ENCODE measurements around the gene MPI. TPM values are rescaled to one million over a fixed set of nuclear protein-coding genes. Genes with fewer than 3 reads are reported as not detected.
A peak's percentile ranks its signal among the peaks of the same experiment; 100 is the strongest.

Gene MPI
- total and polyA plus RNA-seq, 2 of the 8 experiments (the other 6 are each of a cell fraction or from before 2014, with no cell fraction given), result 31.0 to 74.8 TPM

DNA sequence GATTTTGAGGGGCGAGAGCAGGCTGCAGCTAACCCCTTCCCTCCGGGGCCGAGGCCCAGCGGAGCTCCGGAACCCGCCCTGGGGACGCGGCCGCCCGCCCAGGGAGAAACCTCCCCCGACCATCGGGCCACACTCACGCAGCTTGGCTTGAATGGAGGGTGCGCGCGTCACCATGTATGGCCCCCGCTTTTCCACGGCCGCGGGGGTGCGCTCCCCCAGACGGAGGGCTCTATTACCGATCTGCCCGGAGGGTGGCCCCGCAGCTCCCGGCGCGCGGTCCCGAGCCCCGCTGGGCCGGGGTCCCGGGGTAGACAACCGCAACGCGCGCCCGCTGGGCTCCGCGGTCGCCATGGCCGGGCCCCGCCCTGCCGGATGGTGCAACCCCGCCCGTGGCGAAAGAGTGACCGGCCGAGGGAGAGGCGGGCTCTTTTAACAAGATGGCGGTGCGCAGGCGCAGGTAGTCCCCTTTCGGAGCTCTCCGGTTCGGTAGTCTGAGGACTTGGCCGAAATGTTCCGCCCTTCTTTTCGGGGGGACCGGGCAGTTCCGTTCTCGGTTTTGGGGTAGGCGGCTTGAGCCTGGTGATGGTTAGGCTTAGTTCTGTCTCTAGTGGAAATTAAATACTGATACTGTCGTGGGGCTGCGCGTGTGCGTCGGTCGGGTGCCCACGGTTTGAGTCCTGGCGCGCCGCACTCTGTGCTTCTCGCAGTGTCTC lies 16.8 kb downstream of the MPI start, which contains the start of gene FAM219B:
Gene FAM219B (minus strand): TSS at position 402 of the 713 bp plus-strand sequence. CDS start 51 bp downstream, at position 351.
- H3K14ac ChIP-seq (ENCODE audit: insufficient read length), result no peak within 1 kb of the TSS
- peak within 1 kb of the TSS; percentile 79 to 94 (median 90) for H3K4me3 ChIP-seq (ENCODE audit: extremely low read depth in 1 of 4, insufficient read depth in 2 of 4, low read depth in 3 of 4, low read length in 4 of 4)
- H2AFZ ChIP-seq (ENCODE audit: low read length), result peak within 1 kb of the TSS; percentile 79
- H2AK5ac ChIP-seq (ENCODE audit: low read depth, low read length), result no peak within 1 kb of the TSS
- ChIA-PET CTCF (ENCODE audit: partially characterized antibody) (interaction anchor here (0.9 to 2.0 kb wide), 7 partner anchors 15 to 273 kb away, joined by 3 to 12 read pairs (median 3); no protein-coding TSS in a partner anchor), POLR2A (ENCODE audit: partially characterized antibody) (interaction anchor here (0.8 to 11.9 kb wide), 20 partner anchors 8 to 146 kb away, joined by 3 to 116 read pairs (median 6); partner anchors contain the start of genes COX5A, MPI, RPP25 and ULK3)
- H3K23ac ChIP-seq (ENCODE audit: insufficient read length), result no peak within 1 kb of the TSS
- peak within 1 kb of the TSS; percentile 71 for H3K4ac ChIP-seq (replicated peaks; ENCODE audit: insufficient read length, low read depth, low read length)
- H3K79me1 ChIP-seq (ENCODE audit: low read depth, low read length), result no peaks in the 10 kb centered on the region
- 2% methylated on average over 40 of the region's 74 CpGs; no CpG with 5 or more reads in 1 of the 2 experiments for WGBS, 2 experiments (ENCODE audit: extremely low coverage in 1 of 2, insufficient coverage in 1 of 2, insufficient read length in 1 of 2, insufficient replicate concordance in 2 of 2, low coverage in 1 of 2, low lambda C conversion rate in 2 of 2, missing lambda C conversion rate in 1 of 2)
- H4K91ac ChIP-seq (replicated peaks; ENCODE audit: insufficient read length, low read length), result peak within 1 kb of the TSS; percentile 79
- H3K36me3 ChIP-seq (ENCODE audit: control insufficient read depth in 2 of 4, insufficient read depth in 4 of 4, low read length in 3 of 4), result peaks cover 8 to 35% (median 22%) of the 10 kb centered on the region in 4 experiments; a peak in 7 of 8 replicates
- peak within 1 kb of the TSS; percentile 95 for H3K56ac ChIP-seq (replicated peaks; ENCODE audit: insufficient read length, low read depth, low read length)
- H4K20me1 ChIP-seq (replicated peaks in 1 of 2; ENCODE audit: control insufficient read depth in 1 of 2, insufficient read depth in 2 of 2, low read length in 2 of 2), result peaks cover 2 to 7% of the 10 kb centered on the region in 2 experiments
- no peak within 1 kb of the TSS for H2BK20ac ChIP-seq (ENCODE audit: low read length)
- no peak within 1 kb of the TSS for H2BK120ac ChIP-seq (replicated peaks; ENCODE audit: low read depth, low read length)
- H4K8ac ChIP-seq (ENCODE audit: extremely low read depth, insufficient read depth, low read length), result peak within 1 kb of the TSS; percentile 83; the same call in 1 of the 2 replicates
- no peak within 1 kb of the TSS for H2BK12ac ChIP-seq (ENCODE audit: low read depth, low read length)
- H3K23me2 ChIP-seq (ENCODE audit: low read depth, low read length), result peaks cover 6% of the 10 kb centered on the region; the same call in 1 of the 2 replicates
- H3K27me3 ChIP-seq (replicated peaks in 1 of 4; ENCODE audit: control insufficient read depth in 3 of 4, extremely low read depth in 1 of 4, insufficient read depth in 3 of 4, low read length in 3 of 4), result no peaks in the 10 kb centered on the region
- no peak for FAIRE-seq
- H2BK5ac ChIP-seq (ENCODE audit: low read depth, low read length), result peak within 1 kb of the TSS; percentile 72; the same call in 1 of the 2 replicates
- peak in 1 of 2 experiments; percentile 90 for DNase-seq (ENCODE audit: low read depth in 1 of 2, low spot score in 2 of 2)
- H4K5ac ChIP-seq (ENCODE audit: insufficient read length, low read depth, low read length), result peak within 1 kb of the TSS; percentile 94
- H2BK15ac ChIP-seq (ENCODE audit: low read length), result no peak within 1 kb of the TSS
- peaks cover 2 to 4% (median 3%) of the 10 kb centered on the region in 4 experiments for H3K4me1 ChIP-seq (replicated peaks in 1 of 4; ENCODE audit: control insufficient read depth in 3 of 4, insufficient read depth in 4 of 4, low read length in 3 of 4)
- peak within 1 kb of the TSS; percentile 71 for H3K27ac ChIP-seq (ENCODE audit: low read depth, low read length)
- H3K9ac ChIP-seq (replicated peaks in 1 of 4; ENCODE audit: extremely low read depth in 1 of 4, low read depth in 3 of 4, low read length in 3 of 4), result peak within 1 kb of the TSS; percentile 84 to 92 (median 84)
- H3K4me2 ChIP-seq (ENCODE audit: insufficient read depth in 1 of 2, low read depth in 2 of 2, low read length in 2 of 2), result peak within 1 kb of the TSS; percentile 77 to 83
- H3K18ac ChIP-seq (ENCODE audit: extremely low read depth, low read length), result peak within 1 kb of the TSS; percentile 93
- H3K79me2 ChIP-seq (ENCODE audit: control insufficient read depth in 1 of 2, insufficient read depth in 2 of 2, low read length in 2 of 2), result peaks cover 0 to 15% of the 10 kb centered on the region in 2 experiments; a peak in 2 of 4 replicates
- no peaks in the 10 kb centered on the region for H3K9me3 ChIP-seq (ENCODE audit: insufficient read depth in 2 of 2, low read depth in 1 of 2, low read length in 1 of 2)
- TF ChIP-seq, protein P1, sequence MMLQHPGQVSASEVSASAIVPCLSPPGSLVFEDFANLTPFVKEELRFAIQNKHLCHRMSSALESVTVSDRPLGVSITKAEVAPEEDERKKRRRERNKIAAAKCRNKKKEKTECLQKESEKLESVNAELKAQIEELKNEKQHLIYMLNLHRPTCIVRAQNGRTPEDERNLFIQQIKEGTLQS (IDR thresholded peaks at IDR 0.05; ENCODE audit: insufficient read depth, low read depth, low read length), result 0 out of 2 replicates have a peak, but pooled peaks have one; percentile 25
- TF ChIP-seq, protein P2, sequence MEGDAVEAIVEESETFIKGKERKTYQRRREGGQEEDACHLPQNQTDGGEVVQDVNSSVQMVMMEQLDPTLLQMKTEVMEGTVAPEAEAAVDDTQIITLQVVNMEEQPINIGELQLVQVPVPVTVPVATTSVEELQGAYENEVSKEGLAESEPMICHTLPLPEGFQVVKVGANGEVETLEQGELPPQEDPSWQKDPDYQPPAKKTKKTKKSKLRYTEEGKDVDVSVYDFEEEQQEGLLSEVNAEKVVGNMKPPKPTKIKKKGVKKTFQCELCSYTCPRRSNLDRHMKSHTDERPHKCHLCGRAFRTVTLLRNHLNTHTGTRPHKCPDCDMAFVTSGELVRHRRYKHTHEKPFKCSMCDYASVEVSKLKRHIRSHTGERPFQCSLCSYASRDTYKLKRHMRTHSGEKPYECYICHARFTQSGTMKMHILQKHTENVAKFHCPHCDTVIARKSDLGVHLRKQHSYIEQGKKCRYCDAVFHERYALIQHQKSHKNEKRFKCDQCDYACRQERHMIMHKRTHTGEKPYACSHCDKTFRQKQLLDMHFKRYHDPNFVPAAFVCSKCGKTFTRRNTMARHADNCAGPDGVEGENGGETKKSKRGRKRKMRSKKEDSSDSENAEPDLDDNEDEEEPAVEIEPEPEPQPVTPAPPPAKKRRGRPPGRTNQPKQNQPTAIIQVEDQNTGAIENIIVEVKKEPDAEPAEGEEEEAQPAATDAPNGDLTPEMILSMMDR (IDR thresholded peaks at IDR 0.05; ENCODE audit: control extremely low read depth in 1 of 3, insufficient read depth in 1 of 3, low read depth in 1 of 3, low read length in 3 of 3), result no peak
- TF ChIP-seq BCL11A (IDR thresholded peaks at IDR 0.05; ENCODE audit: low read depth in 2 of 2, low read length in 2 of 2) (no peak), CHD1 (IDR thresholded peaks at IDR 0.05; ENCODE audit: low read depth, low read length) (no peak), SIX5 (IDR thresholded peaks at IDR 0.05; ENCODE audit: low read depth, low read length) (no peak), KDM5A (IDR thresholded peaks at IDR 0.05; ENCODE audit: low read length) (no peak), POU5F1 (IDR thresholded peaks at IDR 0.05; ENCODE audit: low read depth, low read length) (no peak), GTF2F1 (IDR thresholded peaks at IDR 0.05; ENCODE audit: borderline replicate concordance, low read depth, low read length) (no peak)
